Activated CD4-positive, alpha-beta T cell treated with anti-CD3 and anti-CD28 coated beads, Interleukin-2, amount 10 ng/mL, durations not matched to agents 24 days and 14 days (primary cell): ENCODE data around the gene RASA3. TPM values are rescaled to one million over a fixed set of nuclear protein-coding genes. Genes with fewer than 3 reads are reported as not detected.

Experiments
- DNase-seq: peaks from one replicate; pipeline ENCODE4 v3.0.0; 2022
- H3K27ac Mint-ChIP-seq: one replicate; pipeline ENCODE4 v1.8.0; 2022; ENCODE audit warnings: mild to moderate bottlenecking, mixed read lengths
- H3K27me3 Mint-ChIP-seq: one replicate; pipeline ENCODE4 v1.8.0; 2022; ENCODE audit warnings: mixed read lengths
- H3K36me3 Mint-ChIP-seq: one replicate; pipeline ENCODE4 v1.8.0; 2022; ENCODE audit warnings: low read depth, mild to moderate bottlenecking, mixed read lengths
- H3K4me1 Mint-ChIP-seq: one replicate; pipeline ENCODE4 v1.8.0; 2021; ENCODE audit warnings: mixed read lengths
- H3K4me3 Mint-ChIP-seq: one replicate; pipeline ENCODE4 v1.8.0; 2022; ENCODE audit warnings: mild to moderate bottlenecking, moderate library complexity, mixed read lengths
- H3K9me3 Mint-ChIP-seq: one replicate; pipeline ENCODE4 v1.8.0; 2021; ENCODE audit warnings: mixed read lengths
- intact Hi-C: fragments of 100-400 bp; cut with micrococcal nuclease; formaldehyde crosslinking; loops from one replicate; pipeline ENCODE4 v1.15.1; 2023
- total RNA-seq: library from RNA; stranded (reverse); gene quantifications from 2 replicates; pipeline ENCODE4 v1.2.3, GENCODE V29; 2022

The RASA3 gene
- total RNA-seq, 1 donor from 2014 or later: 15.9 TPM

- Mint-ChIP-seq H3K27me3 (no peaks in the 10 kb centered on the region), H3K27ac (peak overlapping the region; percentile 93), H3K4me1 (peaks cover 51% of the 10 kb centered on the region), H3K4me3 (peak overlapping the region; percentile 84), H3K9me3 (no peaks in the 10 kb centered on the region), H3K36me3 (peaks cover 19% of the 10 kb centered on the region)
- intact Hi-C loops: loop anchor here (1.0 to 2.0 kb wide), 5 partner anchors 45 to 250 kb away; partner anchors contain the start of gene CDC16
- peak; percentile 89 for DNase-seq
Measured at GRCh38 chr13:114065141-114065925, 67.1 kb downstream of the RASA3 start.

- peaks cover 56% of the 10 kb centered on the region for H3K4me1 Mint-ChIP-seq
Measured at GRCh38 chr13:114064450-114065140, 67.8 kb downstream of the RASA3 start.

GRCh38 chr13:114063545-114064449 lies 68.6 kb downstream of the RASA3 start:
- Mint-ChIP-seq H3K27me3 (no peaks in the 10 kb centered on the region), H3K36me3 (peaks cover 21% of the 10 kb centered on the region), H3K4me1 (peaks cover 52% of the 10 kb centered on the region), H3K27ac (peak overlapping the region; percentile 93), H3K4me3 (peak overlapping the region; percentile 84), H3K9me3 (no peaks in the 10 kb centered on the region)
- intact Hi-C loops: loop anchor here (2.0 kb wide), 1 partner anchor 171 kb away; the partner anchor contains the start of gene CDC16
- DNase-seq: no peak

More at GRCh38 chr13:114064450-114065140, 67.8 kb downstream of the RASA3 start:
- intact Hi-C loops: loop anchor here (1.0 to 2.0 kb wide), 5 partner anchors 46 to 249 kb away; partner anchors contain the start of gene CDC16
- no peaks in the 10 kb centered on the region for H3K27me3 Mint-ChIP-seq
- H3K36me3 Mint-ChIP-seq: peaks cover 24% of the 10 kb centered on the region
- no peaks in the 10 kb centered on the region for H3K9me3 Mint-ChIP-seq
- DNase-seq: no peak
- peak overlapping the region; percentile 93 for H3K27ac Mint-ChIP-seq
- peak overlapping the region; percentile 84 for H3K4me3 Mint-ChIP-seq

GRCh38 chr13:114062754-114063153 lies 69.7 kb downstream of the RASA3 start:
- H3K4me3 Mint-ChIP-seq: no peak overlapping the region
- H3K9me3 Mint-ChIP-seq: no peaks in the 10 kb centered on the region
- no peaks in the 10 kb centered on the region for H3K27me3 Mint-ChIP-seq
- intact Hi-C loops: no loop called here
- peaks cover 41% of the 10 kb centered on the region for H3K4me1 Mint-ChIP-seq
- H3K27ac Mint-ChIP-seq: no peak overlapping the region
- no peak for DNase-seq
- H3K36me3 Mint-ChIP-seq: peaks cover 14% of the 10 kb centered on the region

GRCh38 chr13:114062341-114062740 lies 70.1 kb downstream of the RASA3 start:
- Mint-ChIP-seq H3K36me3 (peaks cover 16% of the 10 kb centered on the region), H3K27ac (no peak overlapping the region), H3K27me3 (no peaks in the 10 kb centered on the region), H3K4me3 (no peak overlapping the region), H3K4me1 (peaks cover 39% of the 10 kb centered on the region), H3K9me3 (no peaks in the 10 kb centered on the region)
- intact Hi-C loops: no loop called here
- no peak for DNase-seq

GRCh38 chr13:114061744-114062143 lies 70.7 kb downstream of the RASA3 start:
- H3K4me1 Mint-ChIP-seq: peaks cover 37% of the 10 kb centered on the region

GRCh38 chr13:114061047-114061446 lies 71.4 kb downstream of the RASA3 start:
- H3K4me1 Mint-ChIP-seq: peaks cover 32% of the 10 kb centered on the region

More at GRCh38 chr13:114061744-114062143, 70.7 kb downstream of the RASA3 start:
- intact Hi-C loops: no loop called here
- Mint-ChIP-seq H3K36me3 (peaks cover 16% of the 10 kb centered on the region), H3K27ac (no peak overlapping the region), H3K27me3 (no peaks in the 10 kb centered on the region), H3K9me3 (no peaks in the 10 kb centered on the region), H3K4me3 (no peak overlapping the region)
- DNase-seq: no peak

GRCh38 chr13:114059946-114060860 lies 72.2 kb downstream of the RASA3 start:
- Mint-ChIP-seq H3K9me3 (no peaks in the 10 kb centered on the region), H3K4me1 (peaks cover 24% of the 10 kb centered on the region), H3K36me3 (peaks cover 24% of the 10 kb centered on the region), H3K27ac (no peak overlapping the region), H3K4me3 (no peak overlapping the region), H3K27me3 (no peaks in the 10 kb centered on the region)
- no peak for DNase-seq
- intact Hi-C loops: no loop called here

More at GRCh38 chr13:114061047-114061446, 71.4 kb downstream of the RASA3 start:
- intact Hi-C loops: no loop called here
- no peak overlapping the region for H3K4me3 Mint-ChIP-seq
- DNase-seq: no peak
- H3K27ac Mint-ChIP-seq: no peak overlapping the region
- peaks cover 17% of the 10 kb centered on the region for H3K36me3 Mint-ChIP-seq
- H3K9me3 Mint-ChIP-seq: no peaks in the 10 kb centered on the region
- H3K27me3 Mint-ChIP-seq: no peaks in the 10 kb centered on the region

GRCh38 chr13:114059428-114059827 lies 73.0 kb downstream of the RASA3 start:
- intact Hi-C loops: no loop called here
- Mint-ChIP-seq H3K4me1 (peaks cover 16% of the 10 kb centered on the region), H3K36me3 (peaks cover 24% of the 10 kb centered on the region), H3K4me3 (no peak overlapping the region), H3K9me3 (no peaks in the 10 kb centered on the region), H3K27ac (no peak overlapping the region), H3K27me3 (no peaks in the 10 kb centered on the region)
- no peak for DNase-seq

- H3K27me3 Mint-ChIP-seq: no peaks in the 10 kb centered on the region
- peaks cover 7% of the 10 kb centered on the region for H3K4me1 Mint-ChIP-seq
- no peaks in the 10 kb centered on the region for H3K9me3 Mint-ChIP-seq
- no peak overlapping the region for H3K4me3 Mint-ChIP-seq
- H3K27ac Mint-ChIP-seq: no peak overlapping the region
- intact Hi-C loops: no loop called here
- no peak for DNase-seq
- H3K36me3 Mint-ChIP-seq: peaks cover 24% of the 10 kb centered on the region
Measured at GRCh38 chr13:114058051-114058867, 74.2 kb downstream of the RASA3 start.

- DNase-seq: no peak
- no peaks in the 10 kb centered on the region for H3K9me3 Mint-ChIP-seq
- peak overlapping the region; percentile 29 for H3K27ac Mint-ChIP-seq
- peaks cover 27% of the 10 kb centered on the region for H3K36me3 Mint-ChIP-seq
- intact Hi-C loops: no loop called here
- peaks cover 7% of the 10 kb centered on the region for H3K4me1 Mint-ChIP-seq
- no peaks in the 10 kb centered on the region for H3K27me3 Mint-ChIP-seq
- no peak overlapping the region for H3K4me3 Mint-ChIP-seq
Measured at GRCh38 chr13:114057166-114058050, 75.0 kb downstream of the RASA3 start.
